WTC11 (cell line): ENCODE results near the gene CAMKMT.

ENCODE experiments used
- CTCF ChIP-seq: fragments of 200-600 bp; IDR thresholded peaks from 2 replicates; pipeline ENCODE4 v1.8.0; 2022; ENCODE audit warnings: antibody characterized with exemption
- ETV6 ChIP-seq: sonication (generic); formaldehyde crosslinking; IDR thresholded peaks from 2 replicates; pipeline ENCODE4 v1.8.1; 2022; ENCODE audit warnings: mild to moderate bottlenecking, missing genetic modification reagents
- KAT7 ChIP-seq: sonication (generic); formaldehyde crosslinking; IDR thresholded peaks from 2 replicates; pipeline ENCODE4 v1.8.1; 2023; ENCODE audit warnings: missing genetic modification reagents, mild to moderate bottlenecking, borderline replicate concordance
- USF2 ChIP-seq: sonication (generic); formaldehyde crosslinking; IDR thresholded peaks from 2 replicates; pipeline ENCODE4 v1.8.1; 2023; ENCODE audit warnings: mild to moderate bottlenecking, missing genetic modification reagents, moderate library complexity
- ZNF219 ChIP-seq: sonication (generic); formaldehyde crosslinking; IDR thresholded peaks from 2 replicates; pipeline ENCODE4 v1.8.0; 2023; ENCODE audit warnings: missing genetic modification reagents, mild to moderate bottlenecking, borderline replicate concordance

- no peak for TF ChIP-seq KAT7 (CRISPR knock-in tag)
- no peak for TF ChIP-seq ETV6
- TF ChIP-seq ZNF219 (CRISPR knock-in tag): no peak
- TF ChIP-seq CTCF: no peak
- no peak for TF ChIP-seq USF2
Observed at GRCh38 chr2:44443517-44443916, 81.8 kb downstream of the CAMKMT start.
